Gastrocnemius medialis (tissue), 4 donors: ENCODE measurements around the gene TMEM38B. TPM values are rescaled to one million over a fixed set of nuclear protein-coding genes. Genes with fewer than 3 reads are reported as not detected.
A peak's percentile ranks its signal among the peaks of the same experiment; 100 is the strongest.

Experiments
- ATAC-seq, 2 donors: fragments of 150-250 bp; one replicate each; pipeline ENCODE4 v1.9.1; 2016
- DNase-seq, 2 donors: peaks; one replicate each; pipeline ENCODE4 v3.0.0-alpha.2; 2019
- H3K27ac ChIP-seq, 4 donors: fragments of 200-600 bp; sonication (generic); 1 replicate in 1 of 4; 2 replicates in 3 of 4; pipeline ENCODE4 v1.5.1; 2016 to 2018; ENCODE audit warnings: mild to moderate bottlenecking in 2 of 4, moderate library complexity in 1 of 4
- H3K27me3 ChIP-seq, 3 donors: fragments of 200-600 bp; sonication (generic) in 2 of 3; 1 replicate in 1 of 3; 2 replicates in 2 of 3; pipeline versions ENCODE4 v1.5.1 to v1.6.0; 2016 to 2019; ENCODE audit warnings: mild to moderate bottlenecking in 1 of 3, moderate library complexity in 1 of 3
- H3K36me3 ChIP-seq, 2 donors: fragments of 200-600 bp; sonication (generic) in 1 of 2; one replicate each; pipeline ENCODE4 v1.5.1; 2017 to 2018
- H3K4me1 ChIP-seq, 2 donors: fragments of 200-600 bp; sonication (generic) in 1 of 2; one replicate each; pipeline ENCODE4 v1.5.1; 2016 to 2017; ENCODE audit warnings: mild to moderate bottlenecking in 2 of 2
- H3K4me3 ChIP-seq, 4 donors: fragments of 200-600 bp; sonication (generic) in 3 of 4; 1 replicate in 1 of 4; 2 replicates in 3 of 4; pipeline ENCODE4 v1.5.1; 2016 to 2019; ENCODE audit warnings: mild to moderate bottlenecking in 2 of 4
- H3K9me3 ChIP-seq, 3 donors: fragments of 200-600 bp; sonication (generic) in 2 of 3; 1 replicate in 1 of 3; 2 replicates in 2 of 3; pipeline ENCODE4 v1.5.1; 2016 to 2019
- CTCF ChIP-seq, 5 experiments: fragments of 450-650 bp in 3 of 5; fragments of 200-600 bp in 2 of 5; sonication (generic) in 2 of 5; IDR thresholded peaks in 4 of 5; conservative IDR thresholded peaks in 1 of 5; 1 replicate in 4 of 5; 2 replicates in 1 of 5; pipeline ENCODE4 v1.5.1; 2016 to 2019; ENCODE audit warnings: antibody characterized with exemption in 5 of 5, mild to moderate bottlenecking in 3 of 5, moderate library complexity in 3 of 5
- POLR2A ChIP-seq, 2 donors: fragments of 450-650 bp; IDR thresholded peaks; one replicate each; pipeline ENCODE4 v1.6.1; 2017; ENCODE audit warnings: antibody characterized with exemption in 2 of 2, mild to moderate bottlenecking in 2 of 2, moderate library complexity in 2 of 2
- in situ Hi-C, 4 donors: fragments of 200-750 bp; cut with MboI; loops; one replicate each; pipeline versions ENCODE4 v1.15.0 to v1.8.0; 2017; ENCODE audit warnings: low sequenced_read_pairs in 4 of 4
- intact Hi-C: fragments of 100-400 bp; cut with DNase I; formaldehyde crosslinking; loops from one replicate; pipeline ENCODE4 v1.15.1; 2023; ENCODE audit warnings: low total_unique reads
- total RNA-seq, 4 donors: library from RNA; depleted of rRNA; stranded (reverse); fragments of >200 nt; gene quantifications; one replicate each; pipeline versions ENCODE4 v1.1.0 to v1.2.3, GENCODE V29; 2016

The TMEM38B gene
- total RNA-seq, 4 donors from 2014 or later, result 81.4 to 97.6 (median 89.8) TPM

- in situ Hi-C loops (loop anchor here in 1 of 4 donors (25.0 kb wide), 1 partner anchor 271 kb away; the partner anchor contains the start of gene FSD1L), intact Hi-C loops (no loop called here)
- peak overlapping the region in 3 of 4 donors; percentile 10 to 24 (median 23) for H3K4me3 ChIP-seq
- ATAC-seq (no peak), DNase-seq (no peak)
- peak overlapping the region; percentile 79 to 84 (median 82) for H3K27ac ChIP-seq
- H3K36me3 ChIP-seq, result peaks cover 0 to 7% of the 10 kb centered on the region in 2 donors
- H3K27me3 ChIP-seq, result no peaks in the 10 kb centered on the region
- no peak for TF ChIP-seq CTCF (IDR thresholded peaks at IDR 0.05 in 4 of 5, conservative IDR thresholded peaks at IDR 0.05 in 1 of 5)
- no peak for TF ChIP-seq POLR2A (IDR thresholded peaks at IDR 0.05)
- H3K4me1 ChIP-seq, result peaks cover 48 to 59% of the 10 kb centered on the region in 2 donors
- no peaks in the 10 kb centered on the region for H3K9me3 ChIP-seq
Observed at GRCh38 chr9:105708405-105708804, 14.1 kb downstream of the TMEM38B start.

- ATAC-seq (peak in 1 of 2 donors; percentile 49), DNase-seq (peak in 1 of 2 donors; percentile 46)
- H3K36me3 ChIP-seq, result peaks cover 0 to 7% of the 10 kb centered on the region in 2 donors
- no peaks in the 10 kb centered on the region for H3K27me3 ChIP-seq
- TF ChIP-seq CTCF (IDR thresholded peaks at IDR 0.05 in 4 of 5, conservative IDR thresholded peaks at IDR 0.05 in 1 of 5) (no peak), POLR2A (IDR thresholded peaks at IDR 0.05) (no peak)
- H3K4me3 ChIP-seq, result peak overlapping the region; percentile 1 to 40 (median 20)
- peaks cover 40 to 58% of the 10 kb centered on the region in 2 donors for H3K4me1 ChIP-seq
- no peaks in the 10 kb centered on the region for H3K9me3 ChIP-seq
- in situ Hi-C loops (loop anchor here in 1 of 4 donors (25.0 kb wide), 1 partner anchor 273 kb away; the partner anchor contains the start of gene FSD1L), intact Hi-C loops (loop anchor here (5.0 kb wide), 1 partner anchor 1062 kb away; no protein-coding TSS in a partner anchor)
- H3K27ac ChIP-seq, result peak overlapping the region; percentile 79 to 84 (median 82)
Observed at GRCh38 chr9:105710638-105711037, 16.3 kb downstream of the TMEM38B start.

GRCh38 chr9:105711867-105712266 lies 17.5 kb downstream of the TMEM38B start:
- Histone ChIP-seq H3K27me3 (no peaks in the 10 kb centered on the region), H3K4me1 (peaks cover 46 to 59% of the 10 kb centered on the region in 2 donors), H3K9me3 (no peaks in the 10 kb centered on the region), H3K4me3 (peak overlapping the region in 3 of 4 donors; percentile 17 to 40 (median 28)), H3K27ac (peak overlapping the region; percentile 79 to 84 (median 82)), H3K36me3 (no peaks in the 10 kb centered on the region)
- peak; percentile 74 to 87 for DNase-seq
- ATAC-seq, result peak; percentile 86 to 88
- intact Hi-C loops, result loop anchor here (2.0 to 5.0 kb wide), 2 partner anchors 101 to 1060 kb away; no protein-coding TSS in a partner anchor
- TF ChIP-seq CTCF (IDR thresholded peaks at IDR 0.05 in 4 of 5, conservative IDR thresholded peaks at IDR 0.05 in 1 of 5), result no peak
- peak; percentile 8 to 68 for TF ChIP-seq POLR2A (IDR thresholded peaks at IDR 0.05)
- in situ Hi-C loops, result loop anchor here in 1 of 4 donors (25.0 kb wide), 1 partner anchor 275 kb away; the partner anchor contains the start of gene FSD1L

- no peak for TF ChIP-seq CTCF (IDR thresholded peaks at IDR 0.05 in 4 of 5, conservative IDR thresholded peaks at IDR 0.05 in 1 of 5)
- no peak for TF ChIP-seq POLR2A (IDR thresholded peaks at IDR 0.05)
- Histone ChIP-seq H3K9me3 (no peaks in the 10 kb centered on the region), H3K4me1 (peaks cover 46 to 59% of the 10 kb centered on the region in 2 donors), H3K27ac (peak overlapping the region; percentile 79 to 84 (median 82)), H3K36me3 (no peaks in the 10 kb centered on the region), H3K27me3 (no peaks in the 10 kb centered on the region), H3K4me3 (no peak overlapping the region)
- no peak for ATAC-seq
- no peak for DNase-seq
- intact Hi-C loops, result loop anchor here (2.0 to 5.0 kb wide), 2 partner anchors 101 to 1060 kb away; no protein-coding TSS in a partner anchor
- in situ Hi-C loops, result loop anchor here in 1 of 4 donors (25.0 kb wide), 1 partner anchor 275 kb away; the partner anchor contains the start of gene FSD1L
Observed at GRCh38 chr9:105712297-105712696, 18.0 kb downstream of the TMEM38B start.
